H1 (cell line): ENCODE data around the gene SAPCD1. TPM values are rescaled to one million over a fixed set of nuclear protein-coding genes. Genes with fewer than 3 reads are reported as not detected.

ENCODE experiments used
- CBX5 ChIP-seq: fragments of 300-800, 300-1000 bp; sonication (generic); IDR thresholded peaks from 2 replicates; pipeline ENCODE4 v1.7.1; 2016; ENCODE audit warnings: antibody characterized with exemption, low read length, low read depth
- RXRA ChIP-seq: IDR thresholded peaks from 2 replicates; pipeline ENCODE4 v1.6.1; 2011; ENCODE audit warnings: low read depth, mild to moderate bottlenecking, low read length, moderate library complexity; ENCODE audit not compliant: insufficient read depth
- SIRT6 ChIP-seq: IDR thresholded peaks from one replicate; pipeline ENCODE4 v1.7.1; 2012; ENCODE audit warnings: low read length, inconsistent platforms
- TAF7 ChIP-seq: optimal IDR thresholded peaks from 2 replicates; pipeline ENCODE3; 2011; ENCODE audit warnings: low read depth, mild to moderate bottlenecking, inconsistent platforms, low read length, moderate library complexity, borderline replicate concordance
- TBP ChIP-seq: IDR thresholded peaks from 2 replicates; pipeline ENCODE4 v1.6.1; 2011; ENCODE audit warnings: low read depth, low read length, improper control_type of control experiment
- polyA plus RNA-seq, 7 experiments: library from polyadenylated mRNA; depleted of rRNA in 3 of 7; stranded (reverse) in 5 of 7; unstranded in 2 of 7; fragments of >200 nt in 5 of 7; fragments of 200-250 nt in 2 of 7; gene quantifications; 1 replicate in 5 of 7; 2 replicates in 1 of 7; 4 replicates in 1 of 7; pipeline versions ENCODE4 v1.2.1 to v1.2.3, GENCODE V29; 2011 to 2013; ENCODE audit warnings: missing spikeins in 2 of 7, mixed read lengths in 2 of 7
- total RNA-seq: library from RNA; stranded (reverse); fragmentation: NEBNext Ultra II Directional; extraction: Animal tissue kit (Norgen Biotek cat#: 25700); gene quantifications from 2 replicates; pipeline ENCODE4 v1.2.1, GENCODE V29; 2021
- TF ChIP-seq, protein P1 (sequence below): fragments of 300-600 bp; sonication (generic); IDR thresholded peaks from 2 replicates; pipeline ENCODE4 v1.7.1; 2012; ENCODE audit warnings: low read length, moderate library complexity, mild to moderate bottlenecking, inconsistent platforms; ENCODE audit not compliant: insufficient replicate concordance
- TF ChIP-seq, protein P2 (sequence below): IDR thresholded peaks from 2 replicates; pipeline ENCODE4 v1.6.1; 2011; ENCODE audit warnings: low read depth, mild to moderate bottlenecking, low read length; ENCODE audit not compliant: insufficient read depth

SAPCD1 gene
- total and polyA plus RNA-seq, 2 of the 8 experiments (the other 6 are each of a cell fraction or from before 2014, with no cell fraction given): 3.1 to 5.9 TPM

DNA sequence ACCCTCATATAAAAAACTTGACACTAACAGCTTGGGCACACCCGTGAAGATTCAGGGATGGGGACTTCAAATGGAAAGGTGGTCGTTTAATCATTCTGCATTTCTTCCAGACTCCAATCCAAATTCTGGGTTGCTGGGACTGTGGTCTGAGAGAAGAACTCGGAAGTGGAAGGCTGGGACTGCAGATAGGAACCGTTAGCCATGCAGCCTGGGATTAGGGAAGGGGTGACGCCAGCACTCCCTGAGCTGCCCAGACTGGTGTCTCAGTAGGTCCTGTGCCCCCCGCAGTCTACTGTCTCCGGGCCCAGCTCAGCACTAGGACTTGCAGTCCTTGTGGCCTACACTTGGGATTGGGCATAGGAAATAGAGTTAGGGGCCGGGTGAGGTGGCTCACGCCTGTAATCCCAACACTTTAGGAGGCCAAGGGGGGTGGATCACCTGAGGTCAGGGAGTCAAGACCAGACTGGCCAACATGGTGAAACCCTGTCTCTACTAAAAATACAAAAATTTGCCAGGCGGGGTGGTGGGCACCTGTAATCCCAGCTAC lies 25.6 kb upstream of the SAPCD1 start (continued):
- TF ChIP-seq, protein P1, sequence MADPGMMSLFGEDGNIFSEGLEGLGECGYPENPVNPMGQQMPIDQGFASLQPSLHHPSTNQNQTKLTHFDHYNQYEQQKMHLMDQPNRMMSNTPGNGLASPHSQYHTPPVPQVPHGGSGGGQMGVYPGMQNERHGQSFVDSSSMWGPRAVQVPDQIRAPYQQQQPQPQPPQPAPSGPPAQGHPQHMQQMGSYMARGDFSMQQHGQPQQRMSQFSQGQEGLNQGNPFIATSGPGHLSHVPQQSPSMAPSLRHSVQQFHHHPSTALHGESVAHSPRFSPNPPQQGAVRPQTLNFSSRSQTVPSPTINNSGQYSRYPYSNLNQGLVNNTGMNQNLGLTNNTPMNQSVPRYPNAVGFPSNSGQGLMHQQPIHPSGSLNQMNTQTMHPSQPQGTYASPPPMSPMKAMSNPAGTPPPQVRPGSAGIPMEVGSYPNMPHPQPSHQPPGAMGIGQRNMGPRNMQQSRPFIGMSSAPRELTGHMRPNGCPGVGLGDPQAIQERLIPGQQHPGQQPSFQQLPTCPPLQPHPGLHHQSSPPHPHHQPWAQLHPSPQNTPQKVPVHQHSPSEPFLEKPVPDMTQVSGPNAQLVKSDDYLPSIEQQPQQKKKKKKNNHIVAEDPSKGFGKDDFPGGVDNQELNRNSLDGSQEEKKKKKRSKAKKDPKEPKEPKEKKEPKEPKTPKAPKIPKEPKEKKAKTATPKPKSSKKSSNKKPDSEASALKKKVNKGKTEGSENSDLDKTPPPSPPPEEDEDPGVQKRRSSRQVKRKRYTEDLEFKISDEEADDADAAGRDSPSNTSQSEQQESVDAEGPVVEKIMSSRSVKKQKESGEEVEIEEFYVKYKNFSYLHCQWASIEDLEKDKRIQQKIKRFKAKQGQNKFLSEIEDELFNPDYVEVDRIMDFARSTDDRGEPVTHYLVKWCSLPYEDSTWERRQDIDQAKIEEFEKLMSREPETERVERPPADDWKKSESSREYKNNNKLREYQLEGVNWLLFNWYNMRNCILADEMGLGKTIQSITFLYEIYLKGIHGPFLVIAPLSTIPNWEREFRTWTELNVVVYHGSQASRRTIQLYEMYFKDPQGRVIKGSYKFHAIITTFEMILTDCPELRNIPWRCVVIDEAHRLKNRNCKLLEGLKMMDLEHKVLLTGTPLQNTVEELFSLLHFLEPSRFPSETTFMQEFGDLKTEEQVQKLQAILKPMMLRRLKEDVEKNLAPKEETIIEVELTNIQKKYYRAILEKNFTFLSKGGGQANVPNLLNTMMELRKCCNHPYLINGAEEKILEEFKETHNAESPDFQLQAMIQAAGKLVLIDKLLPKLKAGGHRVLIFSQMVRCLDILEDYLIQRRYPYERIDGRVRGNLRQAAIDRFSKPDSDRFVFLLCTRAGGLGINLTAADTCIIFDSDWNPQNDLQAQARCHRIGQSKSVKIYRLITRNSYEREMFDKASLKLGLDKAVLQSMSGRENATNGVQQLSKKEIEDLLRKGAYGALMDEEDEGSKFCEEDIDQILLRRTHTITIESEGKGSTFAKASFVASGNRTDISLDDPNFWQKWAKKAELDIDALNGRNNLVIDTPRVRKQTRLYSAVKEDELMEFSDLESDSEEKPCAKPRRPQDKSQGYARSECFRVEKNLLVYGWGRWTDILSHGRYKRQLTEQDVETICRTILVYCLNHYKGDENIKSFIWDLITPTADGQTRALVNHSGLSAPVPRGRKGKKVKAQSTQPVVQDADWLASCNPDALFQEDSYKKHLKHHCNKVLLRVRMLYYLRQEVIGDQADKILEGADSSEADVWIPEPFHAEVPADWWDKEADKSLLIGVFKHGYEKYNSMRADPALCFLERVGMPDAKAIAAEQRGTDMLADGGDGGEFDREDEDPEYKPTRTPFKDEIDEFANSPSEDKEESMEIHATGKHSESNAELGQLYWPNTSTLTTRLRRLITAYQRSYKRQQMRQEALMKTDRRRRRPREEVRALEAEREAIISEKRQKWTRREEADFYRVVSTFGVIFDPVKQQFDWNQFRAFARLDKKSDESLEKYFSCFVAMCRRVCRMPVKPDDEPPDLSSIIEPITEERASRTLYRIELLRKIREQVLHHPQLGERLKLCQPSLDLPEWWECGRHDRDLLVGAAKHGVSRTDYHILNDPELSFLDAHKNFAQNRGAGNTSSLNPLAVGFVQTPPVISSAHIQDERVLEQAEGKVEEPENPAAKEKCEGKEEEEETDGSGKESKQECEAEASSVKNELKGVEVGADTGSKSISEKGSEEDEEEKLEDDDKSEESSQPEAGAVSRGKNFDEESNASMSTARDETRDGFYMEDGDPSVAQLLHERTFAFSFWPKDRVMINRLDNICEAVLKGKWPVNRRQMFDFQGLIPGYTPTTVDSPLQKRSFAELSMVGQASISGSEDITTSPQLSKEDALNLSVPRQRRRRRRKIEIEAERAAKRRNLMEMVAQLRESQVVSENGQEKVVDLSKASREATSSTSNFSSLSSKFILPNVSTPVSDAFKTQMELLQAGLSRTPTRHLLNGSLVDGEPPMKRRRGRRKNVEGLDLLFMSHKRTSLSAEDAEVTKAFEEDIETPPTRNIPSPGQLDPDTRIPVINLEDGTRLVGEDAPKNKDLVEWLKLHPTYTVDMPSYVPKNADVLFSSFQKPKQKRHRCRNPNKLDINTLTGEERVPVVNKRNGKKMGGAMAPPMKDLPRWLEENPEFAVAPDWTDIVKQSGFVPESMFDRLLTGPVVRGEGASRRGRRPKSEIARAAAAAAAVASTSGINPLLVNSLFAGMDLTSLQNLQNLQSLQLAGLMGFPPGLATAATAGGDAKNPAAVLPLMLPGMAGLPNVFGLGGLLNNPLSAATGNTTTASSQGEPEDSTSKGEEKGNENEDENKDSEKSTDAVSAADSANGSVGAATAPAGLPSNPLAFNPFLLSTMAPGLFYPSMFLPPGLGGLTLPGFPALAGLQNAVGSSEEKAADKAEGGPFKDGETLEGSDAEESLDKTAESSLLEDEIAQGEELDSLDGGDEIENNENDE: no peak
- no peak for TF ChIP-seq RXRA
- no peak for TF ChIP-seq SIRT6
- TF ChIP-seq TAF7: no peak
- TF ChIP-seq CBX5: no peak
- TF ChIP-seq TBP: no peak
- TF ChIP-seq, protein P2, sequence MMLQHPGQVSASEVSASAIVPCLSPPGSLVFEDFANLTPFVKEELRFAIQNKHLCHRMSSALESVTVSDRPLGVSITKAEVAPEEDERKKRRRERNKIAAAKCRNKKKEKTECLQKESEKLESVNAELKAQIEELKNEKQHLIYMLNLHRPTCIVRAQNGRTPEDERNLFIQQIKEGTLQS: no peak
